Sigmoid colon (tissue), 4 donors: ENCODE measurements around the gene UQCRHL.

ENCODE experiments used
- EP300 ChIP-seq, 4 donors: sonication (generic); formaldehyde crosslinking; IDR thresholded peaks; one replicate each; pipeline ENCODE4 v1.6.1; 2017; ENCODE audit warnings: antibody characterized with exemption in 4 of 4
- POLR2AphosphoS5 ChIP-seq, 4 donors: sonication (generic); formaldehyde crosslinking; IDR thresholded peaks; one replicate each; pipeline ENCODE4 v1.6.1; 2017; ENCODE audit warnings: antibody characterized with exemption in 4 of 4

- TF ChIP-seq EP300 (IDR thresholded peaks at IDR 0.05) = no peak
- no peak for TF ChIP-seq POLR2AphosphoS5 (IDR thresholded peaks at IDR 0.05)
Observed at GRCh38 chr1:15820478-15820877, 13.0 kb upstream of the UQCRHL start.
